Measurements from ENCODE around the gene SPRR5. TPM values are rescaled to one million over a fixed set of nuclear protein-coding genes. Genes with fewer than 3 reads are reported as not detected.

Gene SPRR5
- total and polyA plus RNA-seq, 9 of the 15 experiments (the other 6 are each of a cell fraction or from before 2014, with no cell fraction given) = not detected

DNA sequence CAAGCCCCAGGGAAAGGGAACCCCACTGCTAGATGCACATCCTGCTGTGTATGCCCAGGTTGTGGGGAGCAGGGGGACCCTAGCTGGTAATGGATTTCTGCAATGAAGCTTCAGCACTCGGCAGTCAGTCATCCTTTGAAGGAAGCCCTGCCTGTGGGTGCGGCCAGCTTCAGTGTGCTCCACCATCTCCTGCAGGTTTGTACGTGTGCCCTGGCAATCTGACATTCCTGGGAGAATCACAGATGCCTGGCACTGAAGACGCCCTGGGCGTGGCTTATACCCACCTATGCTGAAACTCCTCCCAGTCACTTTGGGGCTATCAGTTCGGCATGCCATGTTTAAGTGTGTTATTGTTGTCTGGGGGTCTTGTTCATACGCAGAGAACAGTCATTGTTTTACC is 6.8 kb downstream of the SPRR5 start:
- Histone ChIP-seq H4K20me1 (replicated peaks; ENCODE audit: control insufficient read depth, insufficient read depth, low read length) (no peaks in the 10 kb centered on the region), H3K27me3 (ENCODE audit: control insufficient read depth in 2 of 2, insufficient read depth in 2 of 2, low read length in 2 of 2) (peaks cover 2 to 7% of the 10 kb centered on the region in 2 experiments; a peak in 2 of 5 replicates), H3K4me2 (ENCODE audit: insufficient read depth, low read length) (no peak overlapping the region), H2AFZ (ENCODE audit: low read depth, low read length) (no peak overlapping the region), H3K9me3 (replicated peaks; ENCODE audit: control insufficient read depth, insufficient read depth, low read depth, low read length) (no peaks in the 10 kb centered on the region), H3K4me3 (no peak overlapping the region), H3K9ac (ENCODE audit: insufficient read depth in 1 of 2, low read depth in 2 of 2, low read length in 2 of 2) (no peak overlapping the region), H3K4me1 (replicated peaks in 1 of 2; ENCODE audit: control insufficient read depth in 2 of 2, insufficient read depth in 2 of 2, low read length in 2 of 2) (no peaks in the 10 kb centered on the region), H3K9me1 (ENCODE audit: control insufficient read depth, insufficient read depth, low read length) (peaks cover 3% of the 10 kb centered on the region), H3K79me2 (ENCODE audit: control insufficient read depth, insufficient read depth, low read length) (no peaks in the 10 kb centered on the region), H3K36me3 (ENCODE audit: control insufficient read depth, insufficient read depth, low read length) (no peaks in the 10 kb centered on the region), H3K27ac (ENCODE audit: extremely low read depth, low read depth, low read length) (no peak overlapping the region)
- intact Hi-C loops (cut with micrococcal nuclease) = no loop called here
- no peak for DNase-seq (ENCODE audit: extremely low read depth in 1 of 4, low spot score in 3 of 4)
- ATAC-seq = no peak
- in situ Hi-C loops (cut with MboI) = loop anchor here (25.0 kb wide), 1 partner anchor 234 kb away; no protein-coding TSS in a partner anchor
- WGBS (ENCODE audit: insufficient coverage, low coverage, missing lambda C conversion rate) = 2% methylated on average over 7 of the region's 7 CpGs
- BruUV-seq (replicated peaks) = no TSS peak
- ChIA-PET POLR2A (no interaction called here), CTCF (ENCODE audit: low intra/inter-chr PET ratio) (no interaction called here)
- FAIRE-seq = no peak
- no peak for TF ChIP-seq NFIC (IDR thresholded peaks at IDR 0.05)
- TF ChIP-seq CBX2 (IDR thresholded peaks at IDR 0.05; ENCODE audit: insufficient read depth, low read length, poor library complexity, severe bottlenecking) = no peak
- no peak for TF ChIP-seq TCF7L2 (IDR thresholded peaks at IDR 0.05; ENCODE audit: low read depth, low read length)
- TF ChIP-seq ZNF407 (IDR thresholded peaks at IDR 0.05; ENCODE audit: low read depth) = no peak
- no peak for TF ChIP-seq ARID2 (IDR thresholded peaks at IDR 0.05)
- TF ChIP-seq KHSRP (IDR thresholded peaks at IDR 0.05) = no peak
- TF ChIP-seq RAD51 (IDR thresholded peaks at IDR 0.05; ENCODE audit: borderline replicate concordance, low read depth) = no peak
- no peak for TF ChIP-seq FOXA3 (CRISPR knock-in tag; conservative IDR thresholded peaks at IDR 0.05 in 1 of 2, IDR thresholded peaks at IDR 0.05 in 1 of 2)
- no peak for TF ChIP-seq ZNF699 (CRISPR knock-in tag; IDR thresholded peaks at IDR 0.05; ENCODE audit: insufficient replicate concordance)
- TF ChIP-seq OTX1 (CRISPR knock-in tag; IDR thresholded peaks at IDR 0.05) = no peak
- TF ChIP-seq SP1 (CRISPR knock-in tag; IDR thresholded peaks at IDR 0.05) = no peak
- no peak for TF ChIP-seq ZNF431 (CRISPR knock-in tag; IDR thresholded peaks at IDR 0.05)
- no peak for TF ChIP-seq ZNF239 (CRISPR knock-in tag; IDR thresholded peaks at IDR 0.05)
- TF ChIP-seq MEF2D (tag; conservative IDR thresholded peaks at IDR 0.05; ENCODE audit: low read depth) = no peak

All from K562 (cell line).